H1 (cell line): ENCODE measurements around the gene SFTPB. TPM values are rescaled to one million over a fixed set of nuclear protein-coding genes. Genes with fewer than 3 reads are reported as not detected.

Source experiments
- CTCF ChIA-PET: fragments of 300-600 bp; sonication (Branson Sonifier 250); formaldehyde crosslinking; loops from one replicate; lab custom pipeline; 2021; ENCODE audit not compliant: partially characterized antibody; lab: Charles Lee
- POLR2A ChIA-PET: fragments of 300-600 bp; sonication (Branson Sonifier 250); formaldehyde crosslinking; loops from one replicate; lab custom pipeline; 2021; ENCODE audit warnings: inconsistent platforms; ENCODE audit not compliant: partially characterized antibody; lab: Charles Lee
- DNase-seq, 2 experiments: peaks; one replicate each; pipeline versions ENCODE4 v3.0.0 to v3.0.0-alpha.2; 2010 to 2022; ENCODE audit warnings: low spot score in 2 of 2, low read depth in 1 of 2, mixed read lengths in 1 of 2
- FAIRE-seq: peaks from 2 replicates; lab custom pipeline; 2011; peaks lifted over from hg19 to GRCh38; lab: Jason Lieb, UNC
- H2AFZ ChIP-seq: 2 replicates; pipeline ENCODE4 v1.8.1; 2012; ENCODE audit warnings: low read length, inconsistent platforms
- H2AK5ac ChIP-seq: 2 replicates; pipeline ENCODE4 v1.6.1; 2013; ENCODE audit warnings: low read depth, low read length
- H2BK120ac ChIP-seq: replicated peaks from 2 replicates; pipeline ENCODE3; 2013; ENCODE audit warnings: low read depth, low read length, inconsistent platforms
- H2BK12ac ChIP-seq: 2 replicates; pipeline ENCODE4 v1.6.1; 2013; ENCODE audit warnings: low read depth, low read length
- H2BK15ac ChIP-seq: 2 replicates; pipeline ENCODE4 v1.6.1; 2013; ENCODE audit warnings: low read length
- H2BK20ac ChIP-seq: 2 replicates; pipeline ENCODE4 v1.6.1; 2013; ENCODE audit warnings: low read length
- H2BK5ac ChIP-seq: 2 replicates; pipeline ENCODE4 v1.6.1; 2013; ENCODE audit warnings: low read depth, low read length
- H3K14ac ChIP-seq: 2 replicates; pipeline ENCODE4 v1.6.1; 2013; ENCODE audit warnings: inconsistent platforms; ENCODE audit not compliant: insufficient read length
- H3K18ac ChIP-seq: 2 replicates; pipeline ENCODE4 v1.6.1; 2013; ENCODE audit warnings: low read length; ENCODE audit errors: extremely low read depth
- H3K23ac ChIP-seq: 2 replicates; pipeline ENCODE4 v1.6.1; 2013; ENCODE audit warnings: inconsistent platforms; ENCODE audit not compliant: insufficient read length
- H3K23me2 ChIP-seq: 2 replicates; pipeline ENCODE4 v1.6.1; 2013; ENCODE audit warnings: low read depth, low read length
- H3K27ac ChIP-seq: 2 replicates; pipeline ENCODE4 v1.6.1; 2011; ENCODE audit warnings: low read depth, low read length, inconsistent platforms
- H3K27me3 ChIP-seq, 4 experiments: replicated peaks in 1 of 4; 1 replicate in 1 of 4; 2 replicates in 3 of 4; pipeline versions ENCODE4 v1.6.1 to v1.8.1; 2011 to 2013; ENCODE audit warnings: low read length in 3 of 4, mild to moderate bottlenecking in 3 of 4, inconsistent platforms in 2 of 4, mixed read lengths in 2 of 4, moderate library complexity in 1 of 4; ENCODE audit not compliant: control insufficient read depth in 3 of 4, insufficient read depth in 3 of 4; ENCODE audit errors: extremely low read depth in 1 of 4
- H3K36me3 ChIP-seq, 4 experiments: 2 replicates each; pipeline versions ENCODE4 v1.6.1 to v1.8.1; 2011 to 2013; ENCODE audit warnings: mild to moderate bottlenecking in 4 of 4, low read length in 3 of 4, moderate library complexity in 2 of 4, control low read depth in 1 of 4, inconsistent platforms in 1 of 4; ENCODE audit not compliant: insufficient read depth in 4 of 4, control insufficient read depth in 2 of 4
- H3K4ac ChIP-seq: replicated peaks from 2 replicates; pipeline ENCODE3; 2013; ENCODE audit warnings: low read length, low read depth, mixed read lengths, inconsistent platforms; ENCODE audit not compliant: insufficient read length
- H3K4me1 ChIP-seq, 4 experiments: replicated peaks in 1 of 4; 1 replicate in 1 of 4; 2 replicates in 3 of 4; pipeline versions ENCODE4 v1.6.1 to v1.8.1; 2011 to 2013; ENCODE audit warnings: low read length in 3 of 4, inconsistent platforms in 2 of 4, mixed read lengths in 1 of 4; ENCODE audit not compliant: insufficient read depth in 4 of 4, control insufficient read depth in 3 of 4
- H3K4me2 ChIP-seq, 2 experiments: 2 replicates each; pipeline versions ENCODE4 v1.6.1 to v1.8.1; 2011 to 2013; ENCODE audit warnings: low read depth in 2 of 2, low read length in 2 of 2, control low read depth in 1 of 2, inconsistent platforms in 1 of 2, mild to moderate bottlenecking in 1 of 2; ENCODE audit not compliant: insufficient read depth in 1 of 2
- H3K4me3 ChIP-seq, 4 experiments: fragments of 200-600, 300-600 bp in 1 of 4; sonication (generic), shearing (Covaris generic), sonication (Bioruptor Twin) in 1 of 4; 2 replicates each; pipeline versions ENCODE4 v1.5.1 to v1.8.1; 2011 to 2016; ENCODE audit warnings: low read length in 4 of 4, low read depth in 3 of 4, control low read depth in 2 of 4, inconsistent platforms in 2 of 4, mild to moderate bottlenecking in 2 of 4, mixed read lengths in 1 of 4, moderate library complexity in 1 of 4; ENCODE audit not compliant: insufficient read depth in 2 of 4; ENCODE audit errors: extremely low read depth in 1 of 4
- H3K56ac ChIP-seq: replicated peaks from 2 replicates; pipeline ENCODE3; 2013; ENCODE audit warnings: low read depth, mild to moderate bottlenecking, mixed read lengths, low read length, inconsistent platforms; ENCODE audit not compliant: insufficient read length
- H3K79me1 ChIP-seq: 2 replicates; pipeline ENCODE4 v1.6.1; 2013; ENCODE audit warnings: low read depth, low read length, control low read depth
- H3K79me2 ChIP-seq, 2 experiments: 2 replicates each; pipeline versions ENCODE4 v1.6.1 to v1.8.1; 2012 to 2013; ENCODE audit warnings: low read length in 2 of 2, mild to moderate bottlenecking in 2 of 2, inconsistent platforms in 1 of 2; ENCODE audit not compliant: insufficient read depth in 2 of 2, control insufficient read depth in 1 of 2
- H3K9ac ChIP-seq, 4 experiments: replicated peaks in 1 of 4; 1 replicate in 1 of 4; 2 replicates in 3 of 4; pipeline versions ENCODE4 v1.6.1 to v1.8.1; 2011 to 2013; ENCODE audit warnings: low read depth in 3 of 4, low read length in 3 of 4, control low read depth in 2 of 4, mild to moderate bottlenecking in 2 of 4, moderate library complexity in 2 of 4, inconsistent platforms in 1 of 4; ENCODE audit errors: extremely low read depth in 1 of 4
- H3K9me3 ChIP-seq, 2 experiments: 2 replicates each; pipeline versions ENCODE4 v1.6.1 to v1.8.1; 2012 to 2013; ENCODE audit warnings: mild to moderate bottlenecking in 2 of 2, moderate library complexity in 2 of 2, control low read depth in 1 of 2, inconsistent platforms in 1 of 2, low read depth in 1 of 2, low read length in 1 of 2, mixed read lengths in 1 of 2; ENCODE audit not compliant: insufficient read depth in 2 of 2
- H4K20me1 ChIP-seq, 2 experiments: replicated peaks in 1 of 2; 2 replicates each; pipeline versions ENCODE3 to v1.8.1; 2011 to 2013; ENCODE audit warnings: inconsistent platforms in 2 of 2, low read length in 2 of 2, mild to moderate bottlenecking in 1 of 2; ENCODE audit not compliant: insufficient read depth in 2 of 2, control insufficient read depth in 1 of 2
- H4K5ac ChIP-seq: 2 replicates; pipeline ENCODE4 v1.6.1; 2013; ENCODE audit warnings: low read length, low read depth, mixed read lengths, inconsistent platforms; ENCODE audit not compliant: insufficient read length
- H4K8ac ChIP-seq: 2 replicates; pipeline ENCODE4 v1.8.0; 2013; ENCODE audit warnings: mild to moderate bottlenecking, moderate library complexity, low read length, inconsistent platforms; ENCODE audit not compliant: insufficient read depth; ENCODE audit errors: extremely low read depth
- H4K91ac ChIP-seq: replicated peaks from 2 replicates; pipeline ENCODE3; 2013; ENCODE audit warnings: low read length, mixed read lengths, inconsistent platforms; ENCODE audit not compliant: insufficient read length
- BACH1 ChIP-seq: IDR thresholded peaks from 2 replicates; pipeline ENCODE4 v1.6.1; 2012; ENCODE audit warnings: low read length, improper control_type of control experiment
- CBX5 ChIP-seq: fragments of 300-800, 300-1000 bp; sonication (generic); IDR thresholded peaks from 2 replicates; pipeline ENCODE4 v1.7.1; 2016; ENCODE audit warnings: antibody characterized with exemption, low read length, low read depth
- EGR1 ChIP-seq: IDR thresholded peaks from 2 replicates; pipeline ENCODE4 v1.6.1; 2011; ENCODE audit warnings: low read depth, low read length, borderline replicate concordance
- EP300 ChIP-seq, 2 experiments: IDR thresholded peaks; 1 replicate in 1 of 2; 2 replicates in 1 of 2; pipeline ENCODE4 v1.6.1; 2011 to 2012; ENCODE audit warnings: low read depth in 2 of 2, low read length in 2 of 2, mild to moderate bottlenecking in 2 of 2, borderline replicate concordance in 1 of 2, inconsistent platforms in 1 of 2, moderate library complexity in 1 of 2
- JUND ChIP-seq: IDR thresholded peaks from 2 replicates; pipeline ENCODE4 v1.6.1; 2011; ENCODE audit warnings: mild to moderate bottlenecking, improper control_type of control experiment, low read length
- KDM1A ChIP-seq: fragments of 200-600, 300-600 bp; sonication (generic); IDR thresholded peaks from 2 replicates; pipeline ENCODE4 v1.7.1; 2016; ENCODE audit warnings: mild to moderate bottlenecking, low read length, borderline replicate concordance
- POLR2AphosphoS5 ChIP-seq: IDR thresholded peaks from 2 replicates; pipeline ENCODE4 v1.6.1; 2011; ENCODE audit warnings: low read depth, low read length
- RFX5 ChIP-seq: IDR thresholded peaks from 2 replicates; pipeline ENCODE4 v1.6.1; 2011; ENCODE audit warnings: low read depth, low read length, improper control_type of control experiment, borderline replicate concordance
- SAP30 ChIP-seq: fragments of 300-600 bp; sonication (generic); IDR thresholded peaks from 2 replicates; pipeline ENCODE4 v1.7.1; 2012; ENCODE audit warnings: low read length, moderate library complexity, mild to moderate bottlenecking, inconsistent platforms; ENCODE audit not compliant: insufficient read depth, insufficient replicate concordance
- SRF ChIP-seq: IDR thresholded peaks from 2 replicates; pipeline ENCODE4 v1.6.1; 2011; ENCODE audit warnings: mild to moderate bottlenecking, low read depth, low read length, moderate library complexity
- WGBS, 2 experiments: shearing (Covaris generic) in 1 of 2; methylation state at CpG; one replicate each; pipeline versions ENCODE4 v1.1.6 to v1.1.7; 2013 to 2015; ENCODE audit warnings: low lambda C conversion rate in 2 of 2, mixed read lengths in 2 of 2, inconsistent platforms in 1 of 2, low coverage in 1 of 2, missing lambda C conversion rate in 1 of 2; ENCODE audit not compliant: insufficient replicate concordance in 2 of 2, insufficient coverage in 1 of 2, insufficient read length in 1 of 2; ENCODE audit errors: extremely low coverage in 1 of 2, missing lambda C conversion rate in 1 of 2; 5-methylcytosine and 5-hydroxymethylcytosine counted together
- polyA plus RNA-seq, 7 experiments: library from polyadenylated mRNA; depleted of rRNA in 3 of 7; stranded (reverse) in 5 of 7; unstranded in 2 of 7; fragments of >200 nt in 5 of 7; fragments of 200-250 nt in 2 of 7; gene quantifications; 1 replicate in 5 of 7; 2 replicates in 1 of 7; 4 replicates in 1 of 7; pipeline versions ENCODE4 v1.2.1 to v1.2.3, GENCODE V29; 2011 to 2013; ENCODE audit warnings: missing spikeins in 2 of 7, mixed read lengths in 2 of 7
- total RNA-seq: library from RNA; stranded (reverse); fragmentation: NEBNext Ultra II Directional; extraction: Animal tissue kit (Norgen Biotek cat#: 25700); gene quantifications from 2 replicates; pipeline ENCODE4 v1.2.1, GENCODE V29; 2021

Gene SFTPB
- total and polyA plus RNA-seq, 2 of the 8 experiments (the other 6 are each of a cell fraction or from before 2014, with no cell fraction given), result not detected

DNA sequence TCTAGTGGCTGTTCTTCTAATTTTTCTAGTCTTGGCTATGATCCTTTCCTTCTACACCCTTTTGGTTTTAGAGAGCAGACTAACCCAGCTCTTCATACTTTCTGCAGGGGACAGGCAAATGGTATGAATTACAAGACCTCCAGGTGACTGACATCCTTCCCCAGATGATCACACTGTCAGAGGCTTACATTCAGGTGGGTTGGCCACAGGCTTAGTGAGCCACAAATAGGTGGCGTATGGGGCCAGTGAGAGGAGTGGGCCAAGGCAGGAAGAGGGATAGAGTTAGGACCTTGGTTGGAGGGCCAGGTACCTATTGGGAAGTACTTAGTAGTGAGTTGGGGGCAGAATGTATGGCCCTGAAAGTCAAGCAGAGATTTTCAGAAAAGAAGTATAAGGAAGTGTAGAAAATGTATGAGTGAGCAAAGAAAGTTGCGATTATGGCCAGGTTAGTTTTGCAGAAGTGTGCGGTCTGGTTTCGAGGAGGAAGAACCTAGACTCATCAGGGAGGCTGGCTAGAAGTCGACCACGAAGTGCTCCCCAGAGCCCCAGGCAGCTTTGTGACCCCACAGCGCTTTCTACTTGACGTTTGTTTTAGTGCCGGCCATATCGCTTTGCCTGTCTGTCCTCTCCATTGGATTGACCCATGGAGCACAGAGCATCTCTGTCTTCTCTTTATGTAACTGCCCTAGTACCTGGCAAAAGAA is 20.0 kb downstream of the SFTPB start:
- Histone ChIP-seq H3K4me2 (no peak overlapping the region), H3K14ac (no peak overlapping the region), H2BK5ac (no peak overlapping the region), H3K18ac (no peak overlapping the region), H4K91ac (no peak overlapping the region), H2BK120ac (no peak overlapping the region), H4K20me1 (peaks cover 0 to 6% of the 10 kb centered on the region in 2 experiments), H3K9me3 (no peaks in the 10 kb centered on the region), H2AFZ (no peak overlapping the region), H3K4me1 (no peaks in the 10 kb centered on the region), H2BK20ac (no peak overlapping the region), H3K9ac (no peak overlapping the region), H3K79me1 (no peaks in the 10 kb centered on the region), H3K23me2 (0 out of 2 replicates have a peak, but pooled peaks cover 2% of the 10 kb centered on the region), H3K27ac (no peak overlapping the region), H4K5ac (no peak overlapping the region), H3K27me3 (no peaks in the 10 kb centered on the region), H3K4me3 (no peak overlapping the region), H4K8ac (no peak overlapping the region), H3K36me3 (peaks cover 29 to 90% (median 70%) of the 10 kb centered on the region in 4 experiments), H3K56ac (no peak overlapping the region), H2BK15ac (no peak overlapping the region), H2AK5ac (no peak overlapping the region), H3K4ac (no peak overlapping the region), H2BK12ac (no peak overlapping the region), H3K79me2 (no peaks in the 10 kb centered on the region), H3K23ac (no peak overlapping the region)
- DNase-seq (no peak), FAIRE-seq (no peak)
- ChIA-PET POLR2A (interaction anchor here (1.1 to 1.9 kb wide), 2 partner anchors 14 to 25 kb away, joined by 4 read pairs; no protein-coding TSS in a partner anchor), CTCF (interaction anchor here (0.6 to 8.4 kb wide), 10 partner anchors 10 to 408 kb away, joined by 3 to 69 read pairs (median 5); no protein-coding TSS in a partner anchor)
- WGBS, 2 experiments, result 94% methylated on average over 10 of the region's 10 CpGs; no CpG with 5 or more reads in 1 of the 2 experiments
- TF ChIP-seq SRF, result no peak
- TF ChIP-seq SAP30, result no peak
- no peak for TF ChIP-seq EP300 (IDR thresholded peaks at IDR 0.05; ENCODE audit: borderline replicate concordance in 1 of 2, low read depth in 2 of 2, low read length in 2 of 2)
- TF ChIP-seq EGR1, result no peak
- no peak for TF ChIP-seq KDM1A
- TF ChIP-seq CBX5, result no peak
- no peak for TF ChIP-seq POLR2AphosphoS5
- TF ChIP-seq JUND, result no peak
- TF ChIP-seq BACH1, result no peak
- no peak for TF ChIP-seq RFX5
